H1 (cell line): ENCODE measurements around the gene UTS2R. TPM values are rescaled to one million over a fixed set of nuclear protein-coding genes. Genes with fewer than 3 reads are reported as not detected.

Source experiments
- CTCF ChIA-PET: fragments of 300-600 bp; sonication (Branson Sonifier 250); formaldehyde crosslinking; loops from one replicate; lab custom pipeline; 2021; ENCODE audit not compliant: partially characterized antibody; lab: Charles Lee
- POLR2A ChIA-PET: fragments of 300-600 bp; sonication (Branson Sonifier 250); formaldehyde crosslinking; loops from one replicate; lab custom pipeline; 2021; ENCODE audit warnings: inconsistent platforms; ENCODE audit not compliant: partially characterized antibody; lab: Charles Lee
- DNase-seq, 2 experiments: peaks; one replicate each; pipeline versions ENCODE4 v3.0.0 to v3.0.0-alpha.2; 2010 to 2022; ENCODE audit warnings: low spot score in 2 of 2, low read depth in 1 of 2, mixed read lengths in 1 of 2
- FAIRE-seq: peaks from 2 replicates; lab custom pipeline; 2011; peaks lifted over from hg19 to GRCh38; lab: Jason Lieb, UNC
- H2AFZ ChIP-seq: 2 replicates; pipeline ENCODE4 v1.8.1; 2012; ENCODE audit warnings: low read length, inconsistent platforms
- H2AK5ac ChIP-seq: 2 replicates; pipeline ENCODE4 v1.6.1; 2013; ENCODE audit warnings: low read depth, low read length
- H2BK120ac ChIP-seq: replicated peaks from 2 replicates; pipeline ENCODE3; 2013; ENCODE audit warnings: low read depth, low read length, inconsistent platforms
- H2BK12ac ChIP-seq: 2 replicates; pipeline ENCODE4 v1.6.1; 2013; ENCODE audit warnings: low read depth, low read length
- H2BK15ac ChIP-seq: 2 replicates; pipeline ENCODE4 v1.6.1; 2013; ENCODE audit warnings: low read length
- H2BK20ac ChIP-seq: 2 replicates; pipeline ENCODE4 v1.6.1; 2013; ENCODE audit warnings: low read length
- H2BK5ac ChIP-seq: 2 replicates; pipeline ENCODE4 v1.6.1; 2013; ENCODE audit warnings: low read depth, low read length
- H3K14ac ChIP-seq: 2 replicates; pipeline ENCODE4 v1.6.1; 2013; ENCODE audit warnings: inconsistent platforms; ENCODE audit not compliant: insufficient read length
- H3K18ac ChIP-seq: 2 replicates; pipeline ENCODE4 v1.6.1; 2013; ENCODE audit warnings: low read length; ENCODE audit errors: extremely low read depth
- H3K23ac ChIP-seq: 2 replicates; pipeline ENCODE4 v1.6.1; 2013; ENCODE audit warnings: inconsistent platforms; ENCODE audit not compliant: insufficient read length
- H3K23me2 ChIP-seq: 2 replicates; pipeline ENCODE4 v1.6.1; 2013; ENCODE audit warnings: low read depth, low read length
- H3K27ac ChIP-seq: 2 replicates; pipeline ENCODE4 v1.6.1; 2011; ENCODE audit warnings: low read depth, low read length, inconsistent platforms
- H3K27me3 ChIP-seq, 4 experiments: replicated peaks in 1 of 4; 1 replicate in 1 of 4; 2 replicates in 3 of 4; pipeline versions ENCODE4 v1.6.1 to v1.8.1; 2011 to 2013; ENCODE audit warnings: low read length in 3 of 4, mild to moderate bottlenecking in 3 of 4, inconsistent platforms in 2 of 4, mixed read lengths in 2 of 4, moderate library complexity in 1 of 4; ENCODE audit not compliant: control insufficient read depth in 3 of 4, insufficient read depth in 3 of 4; ENCODE audit errors: extremely low read depth in 1 of 4
- H3K36me3 ChIP-seq, 4 experiments: 2 replicates each; pipeline versions ENCODE4 v1.6.1 to v1.8.1; 2011 to 2013; ENCODE audit warnings: mild to moderate bottlenecking in 4 of 4, low read length in 3 of 4, moderate library complexity in 2 of 4, control low read depth in 1 of 4, inconsistent platforms in 1 of 4; ENCODE audit not compliant: insufficient read depth in 4 of 4, control insufficient read depth in 2 of 4
- H3K4ac ChIP-seq: replicated peaks from 2 replicates; pipeline ENCODE3; 2013; ENCODE audit warnings: low read length, low read depth, mixed read lengths, inconsistent platforms; ENCODE audit not compliant: insufficient read length
- H3K4me1 ChIP-seq, 4 experiments: replicated peaks in 1 of 4; 1 replicate in 1 of 4; 2 replicates in 3 of 4; pipeline versions ENCODE4 v1.6.1 to v1.8.1; 2011 to 2013; ENCODE audit warnings: low read length in 3 of 4, inconsistent platforms in 2 of 4, mixed read lengths in 1 of 4; ENCODE audit not compliant: insufficient read depth in 4 of 4, control insufficient read depth in 3 of 4
- H3K4me2 ChIP-seq, 2 experiments: 2 replicates each; pipeline versions ENCODE4 v1.6.1 to v1.8.1; 2011 to 2013; ENCODE audit warnings: low read depth in 2 of 2, low read length in 2 of 2, control low read depth in 1 of 2, inconsistent platforms in 1 of 2, mild to moderate bottlenecking in 1 of 2; ENCODE audit not compliant: insufficient read depth in 1 of 2
- H3K4me3 ChIP-seq, 4 experiments: fragments of 200-600, 300-600 bp in 1 of 4; sonication (generic), shearing (Covaris generic), sonication (Bioruptor Twin) in 1 of 4; 2 replicates each; pipeline versions ENCODE4 v1.5.1 to v1.8.1; 2011 to 2016; ENCODE audit warnings: low read length in 4 of 4, low read depth in 3 of 4, control low read depth in 2 of 4, inconsistent platforms in 2 of 4, mild to moderate bottlenecking in 2 of 4, mixed read lengths in 1 of 4, moderate library complexity in 1 of 4; ENCODE audit not compliant: insufficient read depth in 2 of 4; ENCODE audit errors: extremely low read depth in 1 of 4
- H3K56ac ChIP-seq: replicated peaks from 2 replicates; pipeline ENCODE3; 2013; ENCODE audit warnings: low read depth, mild to moderate bottlenecking, mixed read lengths, low read length, inconsistent platforms; ENCODE audit not compliant: insufficient read length
- H3K79me1 ChIP-seq: 2 replicates; pipeline ENCODE4 v1.6.1; 2013; ENCODE audit warnings: low read depth, low read length, control low read depth
- H3K79me2 ChIP-seq, 2 experiments: 2 replicates each; pipeline versions ENCODE4 v1.6.1 to v1.8.1; 2012 to 2013; ENCODE audit warnings: low read length in 2 of 2, mild to moderate bottlenecking in 2 of 2, inconsistent platforms in 1 of 2; ENCODE audit not compliant: insufficient read depth in 2 of 2, control insufficient read depth in 1 of 2
- H3K9ac ChIP-seq, 4 experiments: replicated peaks in 1 of 4; 1 replicate in 1 of 4; 2 replicates in 3 of 4; pipeline versions ENCODE4 v1.6.1 to v1.8.1; 2011 to 2013; ENCODE audit warnings: low read depth in 3 of 4, low read length in 3 of 4, control low read depth in 2 of 4, mild to moderate bottlenecking in 2 of 4, moderate library complexity in 2 of 4, inconsistent platforms in 1 of 4; ENCODE audit errors: extremely low read depth in 1 of 4
- H3K9me3 ChIP-seq, 2 experiments: 2 replicates each; pipeline versions ENCODE4 v1.6.1 to v1.8.1; 2012 to 2013; ENCODE audit warnings: mild to moderate bottlenecking in 2 of 2, moderate library complexity in 2 of 2, control low read depth in 1 of 2, inconsistent platforms in 1 of 2, low read depth in 1 of 2, low read length in 1 of 2, mixed read lengths in 1 of 2; ENCODE audit not compliant: insufficient read depth in 2 of 2
- H4K20me1 ChIP-seq, 2 experiments: replicated peaks in 1 of 2; 2 replicates each; pipeline versions ENCODE3 to v1.8.1; 2011 to 2013; ENCODE audit warnings: inconsistent platforms in 2 of 2, low read length in 2 of 2, mild to moderate bottlenecking in 1 of 2; ENCODE audit not compliant: insufficient read depth in 2 of 2, control insufficient read depth in 1 of 2
- H4K5ac ChIP-seq: 2 replicates; pipeline ENCODE4 v1.6.1; 2013; ENCODE audit warnings: low read length, low read depth, mixed read lengths, inconsistent platforms; ENCODE audit not compliant: insufficient read length
- H4K8ac ChIP-seq: 2 replicates; pipeline ENCODE4 v1.8.0; 2013; ENCODE audit warnings: mild to moderate bottlenecking, moderate library complexity, low read length, inconsistent platforms; ENCODE audit not compliant: insufficient read depth; ENCODE audit errors: extremely low read depth
- H4K91ac ChIP-seq: replicated peaks from 2 replicates; pipeline ENCODE3; 2013; ENCODE audit warnings: low read length, mixed read lengths, inconsistent platforms; ENCODE audit not compliant: insufficient read length
- ASH2L ChIP-seq: fragments of 200-600, 300-600 bp; sonication (generic); IDR thresholded peaks from one replicate; pipeline ENCODE4 v1.7.1; 2017; ENCODE audit warnings: low read length
- ATF2 ChIP-seq: IDR thresholded peaks from 2 replicates; pipeline ENCODE4 v1.6.1; 2012; ENCODE audit warnings: low read length, inconsistent platforms
- BACH1 ChIP-seq: IDR thresholded peaks from 2 replicates; pipeline ENCODE4 v1.6.1; 2012; ENCODE audit warnings: low read length, improper control_type of control experiment
- BCL11A ChIP-seq, 2 experiments: IDR thresholded peaks; one replicate each; pipeline ENCODE4 v1.6.1; 2011; ENCODE audit warnings: low read depth in 2 of 2, low read length in 2 of 2, mild to moderate bottlenecking in 2 of 2
- CBX8 ChIP-seq: fragments of 300-800, 300-1000 bp; sonication (generic); IDR thresholded peaks from 2 replicates; pipeline ENCODE4 v1.7.1; 2016; ENCODE audit warnings: low read depth, low read length, borderline replicate concordance
- CEBPB ChIP-seq: IDR thresholded peaks from 2 replicates; pipeline ENCODE4 v1.6.1; 2012; ENCODE audit warnings: low read depth, low read length
- HDAC6 ChIP-seq: IDR thresholded peaks from one replicate; pipeline ENCODE4 v1.7.1; 2012; ENCODE audit warnings: low read depth, mild to moderate bottlenecking, inconsistent platforms, low read length, moderate library complexity
- MAX ChIP-seq: IDR thresholded peaks from 2 replicates; pipeline ENCODE4 v1.6.1; 2012; ENCODE audit warnings: inconsistent platforms
- NRF1 ChIP-seq: IDR thresholded peaks from 2 replicates; pipeline ENCODE4 v1.6.1; 2011; ENCODE audit warnings: mild to moderate bottlenecking, low read depth, low read length, improper control_type of control experiment
- SRF ChIP-seq: IDR thresholded peaks from 2 replicates; pipeline ENCODE4 v1.6.1; 2011; ENCODE audit warnings: mild to moderate bottlenecking, low read depth, low read length, moderate library complexity
- WGBS, 2 experiments: shearing (Covaris generic) in 1 of 2; methylation state at CpG; one replicate each; pipeline versions ENCODE4 v1.1.6 to v1.1.7; 2013 to 2015; ENCODE audit warnings: low lambda C conversion rate in 2 of 2, mixed read lengths in 2 of 2, inconsistent platforms in 1 of 2, low coverage in 1 of 2, missing lambda C conversion rate in 1 of 2; ENCODE audit not compliant: insufficient replicate concordance in 2 of 2, insufficient coverage in 1 of 2, insufficient read length in 1 of 2; ENCODE audit errors: extremely low coverage in 1 of 2, missing lambda C conversion rate in 1 of 2; 5-methylcytosine and 5-hydroxymethylcytosine counted together
- polyA plus RNA-seq, 7 experiments: library from polyadenylated mRNA; depleted of rRNA in 3 of 7; stranded (reverse) in 5 of 7; unstranded in 2 of 7; fragments of >200 nt in 5 of 7; fragments of 200-250 nt in 2 of 7; gene quantifications; 1 replicate in 5 of 7; 2 replicates in 1 of 7; 4 replicates in 1 of 7; pipeline versions ENCODE4 v1.2.1 to v1.2.3, GENCODE V29; 2011 to 2013; ENCODE audit warnings: missing spikeins in 2 of 7, mixed read lengths in 2 of 7
- total RNA-seq: library from RNA; stranded (reverse); fragmentation: NEBNext Ultra II Directional; extraction: Animal tissue kit (Norgen Biotek cat#: 25700); gene quantifications from 2 replicates; pipeline ENCODE4 v1.2.1, GENCODE V29; 2021

UTS2R gene
- total and polyA plus RNA-seq, 2 of the 8 experiments (the other 6 are each of a cell fraction or from before 2014, with no cell fraction given): 0.27 TPM; not detected in 1

GRCh38 chr17:82339634-82340580 lies 31.7 kb upstream of the UTS2R start:
- H4K8ac ChIP-seq: peak overlapping the region; percentile 86
- peak overlapping the region; percentile 24; the same call in 1 of the 2 replicates for H3K18ac ChIP-seq
- H4K91ac ChIP-seq: no peak overlapping the region
- H2AFZ ChIP-seq: no peak overlapping the region
- H4K20me1 ChIP-seq: no peaks in the 10 kb centered on the region
- no peak overlapping the region for H3K9ac ChIP-seq
- no peaks in the 10 kb centered on the region for H3K36me3 ChIP-seq
- no peaks in the 10 kb centered on the region for H3K23me2 ChIP-seq
- no peaks in the 10 kb centered on the region for H3K79me1 ChIP-seq
- 0 out of 2 replicates have a peak overlapping the region, but pooled peaks have one; percentile 40 for H2BK15ac ChIP-seq
- peaks cover 0 to 12% (median 4%) of the 10 kb centered on the region in 4 experiments; a peak in 6 of 7 replicates for H3K4me1 ChIP-seq
- H4K5ac ChIP-seq: no peak overlapping the region
- H2AK5ac ChIP-seq: no peak overlapping the region
- H3K23ac ChIP-seq: no peak overlapping the region
- H2BK5ac ChIP-seq: no peak overlapping the region
- H3K14ac ChIP-seq: no peak overlapping the region
- H3K4me3 ChIP-seq: no peak overlapping the region
- DNase-seq: no peak
- ChIA-PET POLR2A (no interaction called here), CTCF (interaction anchor here (1.0 to 1.9 kb wide), 4 partner anchors 10 to 109 kb away, joined by 3 to 5 read pairs (median 4); no protein-coding TSS in a partner anchor)
- no peak for FAIRE-seq
- H3K27ac ChIP-seq: no peak overlapping the region
- no peak overlapping the region for H3K56ac ChIP-seq
- H2BK20ac ChIP-seq: no peak overlapping the region; the same call in 1 of the 2 replicates
- 93% methylated on average over 7 of the region's 10 CpGs; no CpG with 5 or more reads in 1 of the 2 experiments for WGBS, 2 experiments
- H3K9me3 ChIP-seq: peaks cover 0 to 2% of the 10 kb centered on the region in 2 experiments; a peak in 1 of 4 replicates
- peaks cover under 1 to 21% (median 15%) of the 10 kb centered on the region in 4 experiments for H3K27me3 ChIP-seq
- H3K4me2 ChIP-seq: peak overlapping the region in 1 of 2 experiments; percentile 20; a peak in 1 of 4 replicates
- no peak overlapping the region for H3K4ac ChIP-seq
- no peaks in the 10 kb centered on the region for H3K79me2 ChIP-seq
- no peak overlapping the region for H2BK12ac ChIP-seq
- peak overlapping the region; percentile 33 for H2BK120ac ChIP-seq
- TF ChIP-seq ASH2L (no peak), HDAC6 (no peak), NRF1 (no peak), CBX8 (no peak), BACH1 (no peak), ATF2 (no peak), SRF (no peak), BCL11A (IDR thresholded peaks at IDR 0.05; ENCODE audit: low read depth in 2 of 2, low read length in 2 of 2) (no peak), CEBPB (no peak), MAX (no peak)
